ENCODE measurements around the gene GAP43.

The GAP43 gene

GRCh38 chr3:115623044-115623868 is at the start of gene GAP43:
TSS of gene GAP43 (plus strand) at chr3:115623510. CDS start at chr3:115623690, 180 bp downstream.
- no peak for DNase-seq (ENCODE audit: low read depth in 2 of 2)

DNA sequence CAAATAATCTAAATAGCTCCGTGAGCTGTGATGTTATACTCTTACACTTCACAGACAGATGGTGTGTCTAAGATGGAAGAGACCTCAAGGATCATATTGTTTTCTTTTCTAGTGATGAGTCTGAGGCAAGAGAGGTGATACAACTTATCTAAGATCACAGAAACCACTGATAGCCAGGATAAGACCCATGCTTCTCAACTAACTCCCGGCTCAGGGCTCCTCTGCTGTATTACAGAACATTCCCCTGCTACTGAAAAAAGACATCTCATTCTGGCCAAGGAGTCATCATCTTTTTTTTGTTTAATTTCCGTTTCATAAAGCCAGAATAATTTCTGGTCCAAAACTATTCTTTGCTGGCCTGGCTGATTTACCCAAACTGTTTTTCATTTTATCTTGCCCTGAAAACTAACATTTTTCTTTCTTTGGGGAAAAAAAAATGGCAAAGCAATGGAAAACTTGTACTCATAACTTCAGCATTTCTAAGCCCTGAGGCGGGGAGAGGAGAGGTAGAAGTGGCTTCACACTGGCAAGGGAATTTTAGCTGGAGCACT is 46.9 kb upstream of the GAP43 start:
- DNase-seq (ENCODE audit: low read depth in 2 of 2), result no peak

GRCh38 chr3:115577000-115577399 is 46.3 kb upstream of the GAP43 start:
- no peak for DNase-seq (ENCODE audit: low read depth in 2 of 2)

- no peak for DNase-seq (ENCODE audit: low read depth in 2 of 2)
Measured at GRCh38 chr3:115578331-115578730, 45.0 kb upstream of the GAP43 start.

DNA sequence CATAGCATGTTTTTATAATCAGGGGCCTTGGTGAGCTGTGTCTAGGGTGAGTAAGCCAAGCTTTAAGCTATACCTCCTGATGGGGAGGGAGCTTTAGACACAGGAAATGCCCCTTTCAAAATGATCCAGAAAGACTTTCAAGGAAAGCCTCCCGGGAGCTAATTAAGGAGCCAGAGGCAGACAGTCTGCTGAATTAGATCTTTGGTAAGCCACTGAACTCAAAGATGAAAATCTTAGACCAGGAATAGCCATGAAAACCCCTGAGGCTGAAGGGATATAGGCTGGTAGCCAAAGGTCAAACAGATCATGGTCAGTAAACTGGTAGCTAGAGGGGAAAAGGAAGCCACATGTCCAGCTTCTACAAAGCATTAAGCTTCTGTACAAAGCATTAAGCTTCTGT is 42.7 kb upstream of the GAP43 start:
- no peak for DNase-seq (ENCODE audit: low read depth in 2 of 2)

DNA sequence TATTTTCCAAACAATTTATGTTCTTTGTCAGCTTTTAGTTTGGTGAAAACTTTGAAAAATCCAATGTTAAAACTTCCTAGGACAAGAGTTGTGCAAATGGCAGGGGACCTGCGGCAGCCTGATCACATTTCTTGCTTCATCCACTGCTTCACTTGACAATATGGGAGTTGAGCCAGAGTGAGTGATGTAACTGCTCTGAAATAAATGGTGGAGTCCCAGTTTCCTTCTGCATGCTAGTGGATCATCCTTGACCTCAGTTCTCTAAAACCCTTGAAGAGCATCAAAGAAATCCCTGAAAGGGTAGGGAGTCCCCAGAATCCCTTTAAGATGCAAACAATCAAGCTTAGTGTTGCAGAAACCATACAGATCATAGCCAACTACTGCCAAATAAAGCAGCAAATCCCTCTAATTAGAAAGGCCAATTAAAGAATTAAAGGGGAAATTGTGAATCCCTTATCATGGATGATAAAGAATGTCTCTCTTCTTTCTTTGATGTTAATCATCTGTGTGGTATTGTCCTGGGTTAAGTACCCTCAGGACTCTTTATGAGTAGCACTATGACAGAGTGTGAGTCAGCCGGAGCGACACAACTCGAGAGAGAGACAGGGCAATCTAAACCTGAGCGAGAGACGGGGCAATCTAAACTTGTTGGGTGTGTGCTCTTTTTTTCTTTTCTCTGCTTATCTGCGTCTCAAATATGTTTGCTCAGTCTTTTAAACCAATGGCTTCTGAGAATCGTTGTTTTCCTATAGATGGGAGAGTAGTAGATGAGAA is 41.8 kb upstream of the GAP43 start:
- DNase-seq (ENCODE audit: low read depth in 2 of 2), result no peak

GRCh38 chr3:115588201-115589115 is 34.9 kb upstream of the GAP43 start:
- DNase-seq (ENCODE audit: low read depth in 2 of 2), result no peak

DNA sequence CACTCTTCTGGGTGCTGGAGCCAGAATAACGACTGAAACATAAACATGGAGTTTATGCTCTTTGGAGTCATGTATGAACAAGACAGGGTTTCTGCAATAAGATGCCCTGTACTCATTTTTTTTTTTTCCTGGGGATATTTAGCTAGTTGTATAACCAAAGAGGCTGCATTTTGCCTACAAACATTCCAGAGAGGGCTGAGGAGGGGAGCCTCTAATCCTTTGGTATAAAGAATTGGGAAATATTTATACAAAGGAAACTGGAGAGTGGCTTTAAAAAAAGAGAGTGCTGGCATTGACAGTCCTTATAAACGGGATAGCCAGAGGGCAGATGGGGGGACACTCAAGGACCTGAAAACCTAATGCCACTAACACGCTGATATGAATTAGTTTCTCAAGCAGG is 32.4 kb upstream of the GAP43 start:
- no peak for DNase-seq (ENCODE audit: low read depth in 2 of 2)

- DNase-seq (ENCODE audit: low read depth in 2 of 2), result no peak
Measured at GRCh38 chr3:115595611-115596275, 27.6 kb upstream of the GAP43 start.

GRCh38 chr3:115598216-115598615 is 25.1 kb upstream of the GAP43 start:
- no peak for DNase-seq (ENCODE audit: low read depth in 2 of 2)

- DNase-seq (ENCODE audit: low read depth in 2 of 2), result no peak
Measured at GRCh38 chr3:115602194-115602593, 21.1 kb upstream of the GAP43 start.

DNA sequence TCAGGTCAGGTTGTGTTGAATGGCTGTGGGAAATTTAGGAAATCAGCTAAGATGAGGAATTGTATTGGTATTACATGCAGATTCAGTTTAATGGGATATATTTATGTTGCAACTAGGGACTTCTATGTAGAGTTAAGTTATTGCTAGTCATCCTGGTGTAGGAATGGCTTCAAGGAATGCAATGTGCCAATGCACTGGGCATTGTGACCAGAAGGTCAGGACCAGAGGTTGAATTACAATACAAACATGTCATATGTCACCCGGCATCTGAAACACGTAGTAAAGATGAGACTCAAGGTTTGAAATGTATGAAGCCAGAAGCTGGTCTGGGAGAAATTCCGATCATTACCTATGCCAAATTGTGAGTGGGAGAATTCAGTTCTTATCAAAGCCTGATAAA is 11.7 kb upstream of the GAP43 start:
- DNase-seq (ENCODE audit: low read depth in 2 of 2), result no peak

DNA sequence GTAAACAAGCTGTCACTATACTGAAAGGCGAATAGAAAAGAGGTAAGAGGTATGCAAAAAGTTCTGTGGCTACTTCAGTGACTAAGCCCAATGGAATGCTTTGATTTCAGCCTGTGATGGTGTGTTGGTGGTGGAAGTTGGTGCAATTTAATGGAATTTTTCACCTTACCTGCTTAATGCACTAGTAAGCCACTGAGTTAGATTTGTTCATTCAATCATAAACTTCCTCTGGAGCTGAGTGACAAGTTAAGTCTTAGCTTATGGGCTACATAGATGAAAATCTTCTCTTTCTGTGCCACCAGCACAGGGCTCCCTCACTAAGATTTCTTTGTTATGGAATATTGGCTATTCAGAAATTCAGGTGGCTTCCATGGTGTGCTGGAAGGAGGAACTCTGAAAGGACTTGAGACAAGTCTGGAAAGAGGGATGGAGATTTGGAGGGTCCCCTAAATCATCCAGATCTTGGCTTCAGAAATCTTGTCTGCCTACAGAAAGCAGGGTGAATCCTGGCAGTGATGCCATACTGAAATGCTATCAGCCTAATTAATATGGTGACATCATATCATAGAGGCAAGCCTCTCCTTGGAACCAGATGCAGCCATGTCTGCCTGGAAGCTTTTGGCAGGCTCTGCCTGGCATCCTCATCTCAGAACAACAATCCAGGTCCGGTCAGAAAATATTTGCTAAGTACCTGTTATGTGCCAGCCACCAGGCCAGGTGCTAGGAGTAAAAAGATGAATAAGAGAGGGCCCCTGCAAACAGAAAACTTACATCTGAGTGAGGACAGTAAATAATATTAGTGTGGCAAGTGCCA is 8.1 kb upstream of the GAP43 start:
- DNase-seq (ENCODE audit: low read depth in 2 of 2), result no peak

GRCh38 chr3:115616461-115616860 is 6.8 kb upstream of the GAP43 start:
- no peak for DNase-seq (ENCODE audit: low read depth in 2 of 2)

DNA sequence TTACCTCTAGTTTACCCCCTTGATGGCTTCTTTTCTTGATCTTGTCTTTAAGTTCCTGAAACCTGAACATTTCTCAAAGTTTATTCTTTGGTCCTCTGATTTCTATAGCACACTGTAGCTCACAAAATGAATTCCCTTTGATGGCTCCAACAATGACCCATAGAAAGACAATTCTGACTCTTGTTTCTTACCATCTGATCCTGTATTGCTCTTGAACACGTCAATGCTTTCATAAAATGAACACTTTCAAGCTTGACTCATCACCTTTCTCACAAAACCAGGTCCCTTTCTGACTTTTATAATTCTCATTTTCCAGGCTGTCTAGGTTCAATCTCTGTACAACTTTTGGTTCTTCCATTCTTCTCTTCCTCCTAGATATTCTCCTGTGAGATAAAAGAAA is 5.7 kb upstream of the GAP43 start:
- no peak for DNase-seq (ENCODE audit: low read depth in 2 of 2)

- DNase-seq (ENCODE audit: low read depth in 2 of 2), result no peak
Measured at GRCh38 chr3:115624029-115624741, 875 bp downstream of the GAP43 start.

- no peak for DNase-seq (ENCODE audit: low read depth in 2 of 2)
Measured at GRCh38 chr3:115624901-115625300, 1.6 kb downstream of the GAP43 start.

DNA sequence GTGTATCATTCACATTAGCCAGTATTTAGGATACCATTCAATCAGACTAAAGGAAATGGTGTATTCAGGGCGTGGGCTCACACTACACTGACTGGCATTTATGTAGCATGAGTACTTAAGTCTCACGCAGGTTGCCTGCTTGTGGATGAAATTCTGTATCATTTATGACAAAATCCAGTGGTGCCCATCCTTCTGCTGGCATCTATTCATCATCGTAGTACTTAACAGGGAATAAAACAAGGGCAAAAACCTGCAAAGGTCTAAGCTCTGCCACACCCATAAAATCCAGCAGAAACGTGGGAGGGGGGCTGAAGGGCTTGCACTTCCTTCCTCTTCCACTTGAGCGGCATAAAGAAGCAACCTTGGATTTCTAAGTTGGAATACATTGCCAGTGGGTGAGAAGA is 2.7 kb downstream of the GAP43 start:
- no peak for DNase-seq (ENCODE audit: low read depth in 2 of 2)

DNA sequence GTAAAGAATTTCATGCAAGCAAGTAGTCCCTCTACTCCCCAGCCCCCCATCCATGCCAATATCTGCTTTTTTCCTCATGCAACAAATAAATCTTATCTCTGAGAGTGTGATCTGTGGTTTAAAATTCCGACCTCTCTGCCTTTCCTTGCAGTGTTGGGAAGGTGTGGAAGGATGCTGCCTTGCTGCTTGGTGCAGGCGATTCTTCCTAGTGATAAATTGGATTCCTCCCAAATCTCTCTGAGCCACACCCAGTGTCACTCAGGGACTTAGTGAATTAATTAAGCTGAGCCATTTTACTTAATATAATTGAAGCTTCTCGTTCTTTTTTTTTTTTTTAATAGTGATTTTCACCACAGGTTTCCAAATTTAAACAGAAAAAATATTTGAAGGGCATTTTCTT is 3.4 kb downstream of the GAP43 start:
- DNase-seq (ENCODE audit: low read depth in 2 of 2), result no peak
